Amniotic epithelial cell (primary cell): ENCODE data around the gene NEDD1.

ENCODE experiments used
- DNase-seq: peaks from one replicate; pipeline ENCODE4 v3.0.0-alpha.2; 2010; ENCODE audit warnings: low read depth

The NEDD1 gene

GRCh38 chr12:96901175-96901574, 5.9 kb upstream of the NEDD1 start:
- DNase-seq: no peak

GRCh38 chr12:96902076-96902475, 5.0 kb upstream of the NEDD1 start:
- no peak for DNase-seq

GRCh38 chr12:96906498-96906848, 584 bp upstream of the NEDD1 start:
- DNase-seq: no peak

- peak; percentile 30 for DNase-seq
Observed at GRCh38 chr12:96907671-96908422, 790 bp downstream of the NEDD1 start.

GRCh38 chr12:96908423-96908675, 1.3 kb downstream of the NEDD1 start:
- DNase-seq: no peak

- no peak for DNase-seq
Observed at GRCh38 chr12:96912261-96912660, 5.2 kb downstream of the NEDD1 start.

- DNase-seq: no peak
Observed at GRCh38 chr12:96912943-96913342, 5.9 kb downstream of the NEDD1 start.

- DNase-seq: no peak
Observed at GRCh38 chr12:96919510-96920210, 12.6 kb downstream of the NEDD1 start.

- DNase-seq: no peak
Observed at GRCh38 chr12:96948782-96949181, 41.7 kb downstream of the NEDD1 start.

- DNase-seq: no peak
Observed at GRCh38 chr12:96979532-96979931, 72.5 kb downstream of the NEDD1 start.

- peak; percentile 76 for DNase-seq
Observed at GRCh38 chr12:96980991-96981414, 73.9 kb downstream of the NEDD1 start.

GRCh38 chr12:96981911-96982310, 74.9 kb downstream of the NEDD1 start:
- no peak for DNase-seq

GRCh38 chr12:96982671-96983070, 75.6 kb downstream of the NEDD1 start:
- DNase-seq: no peak

GRCh38 chr12:96985515-96986362, 78.7 kb downstream of the NEDD1 start:
- DNase-seq: no peak

GRCh38 chr12:96986883-96987523, 79.9 kb downstream of the NEDD1 start:
- DNase-seq: peak; percentile 11

GRCh38 chr12:96988919-96989318, 81.9 kb downstream of the NEDD1 start:
- DNase-seq: no peak

GRCh38 chr12:96989916-96990315, 82.9 kb downstream of the NEDD1 start:
- DNase-seq: no peak

GRCh38 chr12:96994900-96995299, 87.8 kb downstream of the NEDD1 start:
- no peak for DNase-seq

- DNase-seq: no peak
Observed at GRCh38 chr12:96995861-96996260, 88.8 kb downstream of the NEDD1 start.

GRCh38 chr12:96997797-96998484, 90.9 kb downstream of the NEDD1 start:
- DNase-seq: no peak

- no peak for DNase-seq
Observed at GRCh38 chr12:97003276-97003675, 96.2 kb downstream of the NEDD1 start.
